B cell (primary cell): ENCODE data around the gene CRYBG2. TPM values are rescaled to one million over a fixed set of nuclear protein-coding genes. Genes with fewer than 3 reads are reported as not detected.
A peak's percentile ranks its signal among the peaks of the same experiment; 100 is the strongest.

Experiments used
- ATAC-seq: fragments of 200-7000 bp; cut with Tn5 transposase; one replicate; pipeline ENCODE4 v1.10.0; 2021; ENCODE audit warnings: low read depth, mild to moderate bottlenecking, moderate number of reproducible peaks, moderate library complexity
- CTCF ChIA-PET: fragments of 350-600 bp; sonication (Branson Sonifier 250); formaldehyde crosslinking; loops from one replicate; lab custom pipeline; 2021; ENCODE audit warnings: antibody characterized with exemption, inconsistent platforms; lab: Charles Lee
- POLR2A ChIA-PET: fragments of 350-600 bp; sonication (Branson Sonifier 250); formaldehyde crosslinking; loops from one replicate; lab custom pipeline; 2021; ENCODE audit warnings: antibody characterized with exemption; lab: Charles Lee
- DNase-seq: peaks from one replicate; pipeline ENCODE4 v3.0.0; 2013
- H2AFZ ChIP-seq: 2 replicates; pipeline ENCODE4 v1.6.1; 2012; ENCODE audit warnings: mild to moderate bottlenecking, low read depth, low read length; ENCODE audit not compliant: insufficient read depth, poor library complexity, severe bottlenecking
- H3K27ac ChIP-seq, 2 donors: 1 replicate in 1 of 2; 2 replicates in 1 of 2; pipeline ENCODE4 v1.5.1; 2012 to 2013; ENCODE audit warnings: low read length in 2 of 2, mild to moderate bottlenecking in 2 of 2, moderate library complexity in 1 of 2
- H3K27me3 ChIP-seq, 4 experiments: fragments of 200-600 bp in 1 of 4; sonication (generic) in 1 of 4; replicated peaks in 1 of 4; 1 replicate in 2 of 4; 2 replicates in 2 of 4; pipeline versions ENCODE4 v1.6.1 to v1.7.0; 2013 to 2016; ENCODE audit warnings: low read length in 3 of 4, mild to moderate bottlenecking in 2 of 4, mixed read lengths in 1 of 4, moderate library complexity in 1 of 4; ENCODE audit not compliant: insufficient read depth in 4 of 4, control insufficient read depth in 3 of 4; ENCODE audit errors: control extremely low read depth in 1 of 4
- H3K36me3 ChIP-seq, 2 experiments: replicated peaks in 1 of 2; 1 replicate in 1 of 2; 2 replicates in 1 of 2; pipeline versions ENCODE4 v1.6.1 to v1.7.1; 2013; ENCODE audit warnings: low read length in 1 of 2; ENCODE audit not compliant: insufficient read depth in 2 of 2, control insufficient read depth in 1 of 2; ENCODE audit errors: control extremely low read depth in 1 of 2, extremely low read depth in 1 of 2
- H3K4me1 ChIP-seq, 2 donors: fragments of 200-600 bp in 1 of 2; sonication (generic) in 1 of 2; 1 replicate in 1 of 2; 2 replicates in 1 of 2; pipeline versions ENCODE4 v1.5.1 to v1.6.1; 2013 to 2017; ENCODE audit warnings: low read length in 2 of 2; ENCODE audit not compliant: control insufficient read depth in 2 of 2, insufficient read depth in 2 of 2
- H3K4me2 ChIP-seq: replicated peaks from 2 replicates; pipeline ENCODE3; 2012; ENCODE audit warnings: mild to moderate bottlenecking, low read depth, low read length; ENCODE audit not compliant: poor library complexity, severe bottlenecking
- H3K4me3 ChIP-seq, 5 experiments: fragments of 200-600 bp in 1 of 5; sonication (generic) in 1 of 5; 1 replicate in 3 of 5; 2 replicates in 2 of 5; pipeline versions ENCODE4 v1.5.1 to v1.7.0; 2011 to 2016; ENCODE audit warnings: low read length in 4 of 5, mild to moderate bottlenecking in 4 of 5, low read depth in 2 of 5, control low read depth in 1 of 5, moderate library complexity in 1 of 5; ENCODE audit not compliant: insufficient read depth in 1 of 5; ENCODE audit errors: control extremely low read depth in 1 of 5, extremely low read depth in 1 of 5
- H3K79me2 ChIP-seq: fragments of 200-600 bp; sonication (generic); one replicate; pipeline ENCODE4 v1.6.0; 2016; ENCODE audit warnings: low read length; ENCODE audit not compliant: control insufficient read depth, insufficient read depth
- H3K9ac ChIP-seq: fragments of 200-600 bp; sonication (generic); 2 replicates; pipeline ENCODE4 v1.6.1; 2017; ENCODE audit warnings: mild to moderate bottlenecking, low read length, moderate library complexity
- H3K9me3 ChIP-seq, 3 donors: one replicate each; pipeline versions ENCODE4 v1.6.1 to v1.7.1; 2013; ENCODE audit warnings: low read length in 2 of 3; ENCODE audit not compliant: control insufficient read depth in 2 of 3, insufficient read depth in 1 of 3; ENCODE audit errors: control extremely low read depth in 1 of 3
- H4K20me1 ChIP-seq: 2 replicates; pipeline ENCODE4 v1.6.0; 2012; ENCODE audit warnings: mild to moderate bottlenecking, low read length; ENCODE audit not compliant: insufficient read depth, control insufficient read depth, poor library complexity, severe bottlenecking
- H3K27ac Mint-ChIP-seq: one replicate; pipeline ENCODE4 v1.8.0; 2021; ENCODE audit warnings: mixed read lengths
- H3K27me3 Mint-ChIP-seq: one replicate; pipeline ENCODE4 v1.8.0; 2021; ENCODE audit warnings: mixed read lengths
- H3K4me1 Mint-ChIP-seq: one replicate; pipeline ENCODE4 v1.8.0; 2021; ENCODE audit warnings: mixed read lengths
- H3K4me3 Mint-ChIP-seq: one replicate; pipeline ENCODE4 v1.8.0; 2021; ENCODE audit warnings: mixed read lengths
- H3K9me3 Mint-ChIP-seq: one replicate; pipeline ENCODE4 v1.8.0; 2022; ENCODE audit warnings: mixed read lengths; ENCODE audit not compliant: insufficient read depth
- EZH2 ChIP-seq: IDR thresholded peaks from 2 replicates; pipeline ENCODE4 v1.6.1; 2012; ENCODE audit warnings: borderline replicate concordance, low read depth, mild to moderate bottlenecking, moderate library complexity, low read length; ENCODE audit not compliant: insufficient read depth, poor library complexity, severe bottlenecking
- WGBS: methylation state at CpG from one replicate; pipeline ENCODE4 v1.1.5; 2013; ENCODE audit warnings: missing lambda C conversion rate; ENCODE audit not compliant: insufficient coverage; 5-methylcytosine and 5-hydroxymethylcytosine counted together
- intact Hi-C: fragments of 100-400 bp; cut with micrococcal nuclease; formaldehyde crosslinking; loops from one replicate; pipeline ENCODE4 v1.10.0; 2022
- polyA plus RNA-seq: library from polyadenylated mRNA; depleted of rRNA; stranded (reverse); fragments of >200 nt; gene quantifications from 2 replicates; pipeline ENCODE4 v1.2.3, GENCODE V29; 2012
- total RNA-seq, 2 donors: library from RNA; stranded (reverse); fragments of 120-200 nt in 1 of 2; gene quantifications; 1 replicate in 1 of 2; 2 replicates in 1 of 2; pipeline versions ENCODE4 v1.2.3 to v1.2.4, GENCODE V29; 2013 to 2022
- TF ChIP-seq, protein P1 (sequence below): fragments of 200-600 bp; IDR thresholded peaks from one replicate; pipeline ENCODE4 v1.8.0; 2022; ENCODE audit warnings: antibody characterized with exemption, mild to moderate bottlenecking

Gene CRYBG2
- total and polyA plus RNA-seq, 2 donors (not counting 1 experiment from before 2014, with no cell fraction given): 3.3 to 5.3 TPM

DNA sequence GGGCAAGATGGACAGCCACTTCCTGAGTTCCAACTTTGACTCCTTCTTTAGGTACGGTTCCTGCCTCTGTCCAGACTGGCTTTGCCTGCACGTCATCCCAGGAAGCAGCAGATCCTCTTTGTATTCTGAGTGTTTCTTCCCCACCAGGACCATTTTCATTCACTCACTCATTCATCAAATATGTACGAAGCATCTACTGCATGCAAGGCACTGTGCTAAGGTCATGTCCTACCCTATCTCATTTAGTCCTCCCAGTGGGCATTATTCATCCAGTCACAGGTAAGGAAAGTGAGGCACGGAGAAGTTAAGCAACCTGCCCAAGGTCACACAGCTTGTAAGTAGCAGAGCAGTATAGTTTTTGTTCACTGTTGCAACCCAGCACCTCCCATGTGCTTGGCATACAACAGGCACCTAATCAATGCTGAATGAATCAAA lies 13.9 kb downstream of the CRYBG2 start:
- no peak for DNase-seq
- H2AFZ ChIP-seq: no peak overlapping the region
- H3K27me3 ChIP-seq: no peaks in the 10 kb centered on the region
- H3K4me1 ChIP-seq: peaks cover 8 to 13% of the 10 kb centered on the region in 2 donors
- Mint-ChIP-seq H3K27me3 (no peaks in the 10 kb centered on the region), H3K4me1 (peaks cover 10% of the 10 kb centered on the region), H3K27ac (no peak overlapping the region), H3K9me3 (no peaks in the 10 kb centered on the region), H3K4me3 (no peak overlapping the region)
- no peak for TF ChIP-seq EZH2
- TF ChIP-seq, protein P1, sequence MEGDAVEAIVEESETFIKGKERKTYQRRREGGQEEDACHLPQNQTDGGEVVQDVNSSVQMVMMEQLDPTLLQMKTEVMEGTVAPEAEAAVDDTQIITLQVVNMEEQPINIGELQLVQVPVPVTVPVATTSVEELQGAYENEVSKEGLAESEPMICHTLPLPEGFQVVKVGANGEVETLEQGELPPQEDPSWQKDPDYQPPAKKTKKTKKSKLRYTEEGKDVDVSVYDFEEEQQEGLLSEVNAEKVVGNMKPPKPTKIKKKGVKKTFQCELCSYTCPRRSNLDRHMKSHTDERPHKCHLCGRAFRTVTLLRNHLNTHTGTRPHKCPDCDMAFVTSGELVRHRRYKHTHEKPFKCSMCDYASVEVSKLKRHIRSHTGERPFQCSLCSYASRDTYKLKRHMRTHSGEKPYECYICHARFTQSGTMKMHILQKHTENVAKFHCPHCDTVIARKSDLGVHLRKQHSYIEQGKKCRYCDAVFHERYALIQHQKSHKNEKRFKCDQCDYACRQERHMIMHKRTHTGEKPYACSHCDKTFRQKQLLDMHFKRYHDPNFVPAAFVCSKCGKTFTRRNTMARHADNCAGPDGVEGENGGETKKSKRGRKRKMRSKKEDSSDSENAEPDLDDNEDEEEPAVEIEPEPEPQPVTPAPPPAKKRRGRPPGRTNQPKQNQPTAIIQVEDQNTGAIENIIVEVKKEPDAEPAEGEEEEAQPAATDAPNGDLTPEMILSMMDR: no peak
- WGBS: 82% methylated on average over 3 of the region's 4 CpGs
- intact Hi-C loops: no loop called here
- H3K79me2 ChIP-seq: no peaks in the 10 kb centered on the region
- POLR2A ChIA-PET: interaction anchor here (0.7 kb wide), 2 partner anchors 8 to 55 kb away, joined by 3 read pairs; no protein-coding TSS in a partner anchor
- no peak overlapping the region for H3K27ac ChIP-seq
- H3K4me2 ChIP-seq: no peak overlapping the region
- no peaks in the 10 kb centered on the region for H3K36me3 ChIP-seq
- H3K9me3 ChIP-seq: no peaks in the 10 kb centered on the region
- ATAC-seq: no peak
- H3K4me3 ChIP-seq: no peak overlapping the region
- CTCF ChIA-PET: interaction anchor here (0.7 kb wide), 1 partner anchor 77 kb away, joined by 3 read pairs; no protein-coding TSS in a partner anchor
- no peaks in the 10 kb centered on the region for H4K20me1 ChIP-seq
- no peak overlapping the region for H3K9ac ChIP-seq

DNA sequence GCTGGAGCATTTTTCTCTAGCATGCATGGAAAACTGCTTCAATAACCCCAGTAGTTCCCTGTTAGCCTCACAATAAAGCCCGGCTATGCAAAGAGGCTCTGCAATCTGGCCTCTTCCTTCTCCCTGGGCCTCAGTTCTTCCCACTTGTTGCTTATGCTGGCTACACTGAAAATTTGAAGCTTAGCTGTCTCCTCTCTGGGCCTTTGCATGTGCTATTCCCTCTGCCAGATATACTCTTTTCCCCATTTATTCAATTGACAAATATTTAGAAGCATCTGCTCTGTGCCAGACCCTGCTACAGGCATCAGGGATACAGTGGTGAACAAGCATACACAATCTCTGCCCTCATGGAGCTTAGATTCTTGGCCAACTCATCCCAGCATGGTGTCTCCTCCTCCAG lies 15.3 kb downstream of the CRYBG2 start:
- no peak overlapping the region for H2AFZ ChIP-seq
- Mint-ChIP-seq H3K9me3 (no peaks in the 10 kb centered on the region), H3K4me3 (peak overlapping the region; percentile 20), H3K4me1 (peaks cover 13% of the 10 kb centered on the region), H3K27me3 (no peaks in the 10 kb centered on the region), H3K27ac (no peak overlapping the region)
- H3K79me2 ChIP-seq: no peaks in the 10 kb centered on the region
- no peak for ATAC-seq
- ChIA-PET CTCF (interaction anchor here (1.1 to 2.0 kb wide), 4 partner anchors 25 to 105 kb away, joined by 3 to 6 read pairs (median 3); partner anchors contain the start of gene CEP85), POLR2A (no interaction called here)
- peaks cover 8 to 14% of the 10 kb centered on the region in 2 donors for H3K4me1 ChIP-seq
- no peaks in the 10 kb centered on the region for H3K27me3 ChIP-seq
- H3K36me3 ChIP-seq: no peaks in the 10 kb centered on the region
- H4K20me1 ChIP-seq: no peaks in the 10 kb centered on the region
- no peak for DNase-seq
- intact Hi-C loops: no loop called here
- peak overlapping the region in 1 of 2 donors; percentile 19 for H3K27ac ChIP-seq
- H3K9ac ChIP-seq: no peak overlapping the region
- H3K4me2 ChIP-seq: no peak overlapping the region
- TF ChIP-seq, protein P1: no peak
- TF ChIP-seq EZH2: no peak
- no peaks in the 10 kb centered on the region for H3K9me3 ChIP-seq
- H3K4me3 ChIP-seq: no peak overlapping the region
- 91% methylated on average over 1 of the region's 1 CpG for WGBS
